A673 (cell line): ENCODE measurements around the gene SLC66A3.

Experiments
- CTCF ChIP-seq: fragments of 300-800, 200-600 bp; sonication (generic); conservative IDR thresholded peaks from 2 replicates; pipeline ENCODE4 v1.5.1; 2017; ENCODE audit warnings: low read depth, mild to moderate bottlenecking, antibody characterized with exemption, low read length, moderate library complexity, mixed read lengths
- EZH2 ChIP-seq: fragments of 200-600 bp; sonication (generic); IDR thresholded peaks from 2 replicates; pipeline ENCODE4 v1.6.1; 2017; ENCODE audit warnings: borderline replicate concordance, low read depth, mild to moderate bottlenecking, mixed read lengths, antibody characterized with exemption, low read length; ENCODE audit not compliant: poor library complexity, severe bottlenecking

- TF ChIP-seq CTCF: no peak
- TF ChIP-seq EZH2: no peak
Measured at GRCh38 chr2:11224887-11225286, 69.6 kb downstream of the SLC66A3 start.
